ENCODE data around the gene GCK. TPM values are rescaled to one million over a fixed set of nuclear protein-coding genes. Genes with fewer than 3 reads are reported as not detected.

GCK gene
- total and polyA plus RNA-seq, 11 donors = 0.54 to 5.7 (median 1.9) TPM

DNA sequence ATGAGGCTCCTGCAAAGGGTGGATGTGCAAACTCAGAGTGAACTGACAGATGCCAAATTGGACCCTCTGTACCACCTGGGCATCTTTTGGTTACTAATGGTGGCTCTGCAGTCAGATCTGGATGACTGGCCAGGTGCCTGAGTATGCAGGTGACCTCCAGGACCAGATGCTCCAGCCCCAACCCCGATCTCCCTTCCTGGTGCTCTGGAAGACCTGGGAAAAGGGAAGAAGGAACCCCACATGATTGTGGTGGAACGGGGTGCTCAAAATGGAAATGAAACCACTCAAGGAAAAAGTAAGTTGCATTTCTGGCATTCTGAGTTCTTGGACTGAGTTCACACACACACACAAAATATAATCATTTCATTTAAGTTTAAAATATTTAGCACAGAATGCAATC, 94.9 kb downstream of the GCK start:
- Histone ChIP-seq H3K4me3 (no peak overlapping the region), H3K36me3 (no peaks in the 10 kb centered on the region), H3K4me1 (peaks cover 0 to 25% (median under 1%) of the 10 kb centered on the region in 12 donors), H3K27ac (peak overlapping the region in 4 of 12 donors; percentile 30 to 54 (median 42)), H3K27me3 (no peaks in the 10 kb centered on the region), H3K9me3 (no peaks in the 10 kb centered on the region)
- ATAC-seq (no peak), DNase-seq (no peak)
- TF ChIP-seq, protein P1, sequence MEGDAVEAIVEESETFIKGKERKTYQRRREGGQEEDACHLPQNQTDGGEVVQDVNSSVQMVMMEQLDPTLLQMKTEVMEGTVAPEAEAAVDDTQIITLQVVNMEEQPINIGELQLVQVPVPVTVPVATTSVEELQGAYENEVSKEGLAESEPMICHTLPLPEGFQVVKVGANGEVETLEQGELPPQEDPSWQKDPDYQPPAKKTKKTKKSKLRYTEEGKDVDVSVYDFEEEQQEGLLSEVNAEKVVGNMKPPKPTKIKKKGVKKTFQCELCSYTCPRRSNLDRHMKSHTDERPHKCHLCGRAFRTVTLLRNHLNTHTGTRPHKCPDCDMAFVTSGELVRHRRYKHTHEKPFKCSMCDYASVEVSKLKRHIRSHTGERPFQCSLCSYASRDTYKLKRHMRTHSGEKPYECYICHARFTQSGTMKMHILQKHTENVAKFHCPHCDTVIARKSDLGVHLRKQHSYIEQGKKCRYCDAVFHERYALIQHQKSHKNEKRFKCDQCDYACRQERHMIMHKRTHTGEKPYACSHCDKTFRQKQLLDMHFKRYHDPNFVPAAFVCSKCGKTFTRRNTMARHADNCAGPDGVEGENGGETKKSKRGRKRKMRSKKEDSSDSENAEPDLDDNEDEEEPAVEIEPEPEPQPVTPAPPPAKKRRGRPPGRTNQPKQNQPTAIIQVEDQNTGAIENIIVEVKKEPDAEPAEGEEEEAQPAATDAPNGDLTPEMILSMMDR (IDR thresholded peaks at IDR 0.05) = no peak
- TF ChIP-seq POLR2A (IDR thresholded peaks at IDR 0.05) = no peak
- intact Hi-C loops (cut with DNase I) = no loop called here
- WGBS, 4 donors = 64 to 86% (median 78%) methylated on average over 2 of the region's 2 CpGs

Other genes starting within 250 kb of the GCK start
- under 1 TPM in 1 of 9 donors, not detected in 8; 0.13 TPM for gene SPDYE1, start 191.5 kb downstream of the GCK start, total RNA-seq
- gene SPDYE1, start 191.5 kb downstream of the GCK start, polyA plus RNA-seq = not detected
- 10 to 100 TPM; 29.9 to 76.7 (median 42.9) TPM for gene DBNL, start 144.7 kb downstream of the GCK start, total RNA-seq
- 10 to 100 TPM; 39.3 to 86.3 TPM for gene DBNL, start 144.7 kb downstream of the GCK start, polyA plus RNA-seq
- 1,000 to 10,000 TPM in 1 of 9 donors, 100 to 1,000 TPM in 8; 300 to 1,183 (median 555) TPM for gene PGAM2, start 123.9 kb downstream of the GCK start, total RNA-seq
- gene PGAM2, start 123.9 kb downstream of the GCK start, polyA plus RNA-seq = 1,000 to 10,000 TPM in 1 of 2 donors, 100 to 1,000 TPM in 1; 242 to 2,064 TPM
- 10 to 100 TPM; 10.1 to 24.3 (median 14.0) TPM for gene POLM, start 106.9 kb downstream of the GCK start, total RNA-seq
- gene POLM, start 106.9 kb downstream of the GCK start, polyA plus RNA-seq = 10 to 100 TPM; 10.3 to 13.7 TPM
- 10 to 100 TPM; 15.2 to 51.1 (median 25.4) TPM for gene AEBP1, start 85.1 kb downstream of the GCK start, total RNA-seq
- 10 to 100 TPM; 10.9 to 20.2 TPM for gene AEBP1, start 85.1 kb downstream of the GCK start, polyA plus RNA-seq
- 100 to 1,000 TPM in 1 of 9 donors, 10 to 100 TPM in 8; 74.1 to 150 (median 89.2) TPM for gene POLD2, start 65.9 kb downstream of the GCK start, total RNA-seq
- 100 to 1,000 TPM in 1 of 2 donors, 10 to 100 TPM in 1; 67.0 to 176 TPM for gene POLD2, start 65.9 kb downstream of the GCK start, polyA plus RNA-seq
- gene MYL7, start 48.1 kb downstream of the GCK start, total RNA-seq = 1,000 to 10,000 TPM in 8 of 9 donors, 100 to 1,000 TPM in 1; 975 to 4,037 (median 2,357) TPM
- 1,000 to 10,000 TPM; 1,236 to 2,597 TPM for gene MYL7, start 48.1 kb downstream of the GCK start, polyA plus RNA-seq
- 10 to 100 TPM; 43.8 to 82.2 (median 46.6) TPM for gene YKT6, start 11.5 kb upstream of the GCK start, total RNA-seq
- 100 to 1,000 TPM in 1 of 2 donors, 10 to 100 TPM in 1; 28.5 to 133 TPM for gene YKT6, start 11.5 kb upstream of the GCK start, polyA plus RNA-seq
- 100 to 1,000 TPM in 5 of 9 donors, 10 to 100 TPM in 4; 77.5 to 141 (median 104) TPM for gene CAMK2B, start 136.2 kb upstream of the GCK start, total RNA-seq
- 100 to 1,000 TPM in 1 of 2 donors, 10 to 100 TPM in 1; 35.7 to 103 TPM for gene CAMK2B, start 136.2 kb upstream of the GCK start, polyA plus RNA-seq

All from heart left ventricle (tissue), 16 donors.